NCI-H2081 treated with DMSO at 0.1 percent for 48 hours (cell line): ENCODE results near the gene MMD.
"Not testable (repeated sequence)": the region's sequence is repeated elsewhere in the genome, so short reads cannot be mapped to it uniquely, and the experiment has no call there.

Source experiments
- DNase-seq: peaks from one replicate; lab custom pipeline; 2025; lab: John Stamatoyannopoulos, UW

MMD gene

GRCh38 chr17:55421179-55421934, at the start of gene MMD:
TSS of gene MMD (minus strand) at chr17:55421835. CDS start at chr17:55421695, 140 bp downstream.
- DNase-seq = no peak

- DNase-seq = no peak
These were observed 45.0 kb upstream of the MMD start for GRCh38 chr17:55466671-55467070.

- not testable (repeated sequence) for DNase-seq
These were observed 44.1 kb upstream of the MMD start for GRCh38 chr17:55465771-55466170.

GRCh38 chr17:55463600-55463999, 42.0 kb upstream of the MMD start:
- DNase-seq = no peak

GRCh38 chr17:55462711-55463110, 41.1 kb upstream of the MMD start:
- DNase-seq = no peak

- DNase-seq = no peak
These were observed 40.6 kb upstream of the MMD start for GRCh38 chr17:55462234-55462633.

GRCh38 chr17:55458978-55459377, 37.3 kb upstream of the MMD start:
- no peak for DNase-seq

- no peak for DNase-seq
These were observed 36.8 kb upstream of the MMD start for GRCh38 chr17:55458287-55458900.

- no peak for DNase-seq
These were observed 34.9 kb upstream of the MMD start for GRCh38 chr17:55456307-55457240.

GRCh38 chr17:55454906-55455474, 33.4 kb upstream of the MMD start:
- no peak for DNase-seq

- DNase-seq = no peak
These were observed 32.4 kb upstream of the MMD start for GRCh38 chr17:55453839-55454557.

- no peak for DNase-seq
These were observed 30.6 kb upstream of the MMD start for GRCh38 chr17:55452139-55452790.

- no peak for DNase-seq
These were observed 30.1 kb upstream of the MMD start for GRCh38 chr17:55451758-55452138.

GRCh38 chr17:55451203-55451641, 29.6 kb upstream of the MMD start:
- DNase-seq = no peak

GRCh38 chr17:55450232-55450825, 28.7 kb upstream of the MMD start:
- no peak for DNase-seq

GRCh38 chr17:55448681-55449080, 27.0 kb upstream of the MMD start:
- DNase-seq = no peak

- DNase-seq = no peak
These were observed 25.1 kb upstream of the MMD start for GRCh38 chr17:55446581-55447205.

GRCh38 chr17:55446004-55446403, 24.4 kb upstream of the MMD start:
- DNase-seq = not testable (repeated sequence)

GRCh38 chr17:55444471-55445441, 23.1 kb upstream of the MMD start:
- no peak for DNase-seq
